Measurements from ENCODE around the gene PSEN1. TPM values are rescaled to one million over a fixed set of nuclear protein-coding genes. Genes with fewer than 3 reads are reported as not detected.

Gene PSEN1
- total RNA-seq (2022): 68.3 and 69.5 TPM in 2 replicates
- Bru-seq, nascent RNA: percentile 81 among the genes with signal in this experiment
- percentile 83 among the genes with signal in this experiment for BruChase-seq, experiment 1, labeled RNA remaining after a 6-hour chase
- percentile 78 among the genes with signal in this experiment for BruChase-seq, experiment 2, labeled RNA remaining after a 2-hour chase
- long read RNA-seq, full-length matches to known transcripts: 62 of 89 reads
- long read RNA-seq, partial matches to known transcripts: 6 of 89 reads
- long read RNA-seq, other reads (novel, unspliced or antisense): 21 of 89 reads

GRCh38 chr14:73136387-73137225 lies at the start of gene PSEN1:
TSS of gene PSEN1 (plus strand) at chr14:73136507. CDS start at chr14:73148020, 11,513 bp downstream.
- Mint-ChIP-seq H3K4me1 (ENCODE audit: low read depth, unreplicated experiment) (peaks cover 12% of the 10 kb centered on the region), H3K36me3 (ENCODE audit: insufficient read depth, unreplicated experiment) (peaks cover 33% of the 10 kb centered on the region), H3K9me3 (ENCODE audit: low read depth, unreplicated experiment) (peaks cover 5% of the 10 kb centered on the region), H3K27ac (ENCODE audit: unreplicated experiment) (peak within 1 kb of the TSS; percentile 55), H3K27me3 (ENCODE audit: unreplicated experiment) (no peaks in the 10 kb centered on the region), H3K4me3 (ENCODE audit: low read depth, unreplicated experiment) (peak within 1 kb of the TSS; percentile 77)
- intact Hi-C loops (cut with micrococcal nuclease; ENCODE audit: unreplicated experiment): no loop called here
- CTCF ChIA-PET: interaction anchor here (0.6 to 1.4 kb wide), 5 partner anchors 78 to 1181 kb away, joined by 3 to 12 read pairs (median 5); partner anchors contain the start of gene RBM25
- BruUV-seq (replicated peaks): TSS peak; percentile 79
- no peak for TF ChIP-seq CTCF (IDR thresholded peaks at IDR 0.05; ENCODE audit: unreplicated experiment)
- DNase-seq: peak; percentile 98

- H3K27me3 Mint-ChIP-seq (ENCODE audit: unreplicated experiment): no peaks in the 10 kb centered on the region
- H3K9me3 Mint-ChIP-seq (ENCODE audit: low read depth, unreplicated experiment): no peaks in the 10 kb centered on the region
- no peak for DNase-seq
- H3K4me1 Mint-ChIP-seq (ENCODE audit: low read depth, unreplicated experiment): no peaks in the 10 kb centered on the region
- H3K4me3 Mint-ChIP-seq (ENCODE audit: low read depth, unreplicated experiment): no peak overlapping the region
- TF ChIP-seq CTCF (IDR thresholded peaks at IDR 0.05; ENCODE audit: unreplicated experiment): no peak
- no TSS peak for BruUV-seq (replicated peaks)
- no peak overlapping the region for H3K27ac Mint-ChIP-seq (ENCODE audit: unreplicated experiment)
- intact Hi-C loops (cut with micrococcal nuclease; ENCODE audit: unreplicated experiment): no loop called here
- CTCF ChIA-PET: interaction anchor here (0.5 kb wide), 1 partner anchor 27 kb away, joined by 8 read pairs; no protein-coding TSS in a partner anchor
- H3K36me3 Mint-ChIP-seq (ENCODE audit: insufficient read depth, unreplicated experiment): peaks cover 51% of the 10 kb centered on the region
These were observed 45.3 kb upstream of the PSEN1 start for GRCh38 chr14:73091044-73091443.

GRCh38 chr14:73097421-73097820 lies 38.9 kb upstream of the PSEN1 start:
- Mint-ChIP-seq H3K4me1 (ENCODE audit: low read depth, unreplicated experiment) (no peaks in the 10 kb centered on the region), H3K9me3 (ENCODE audit: low read depth, unreplicated experiment) (no peaks in the 10 kb centered on the region), H3K4me3 (ENCODE audit: low read depth, unreplicated experiment) (no peak overlapping the region), H3K27me3 (ENCODE audit: unreplicated experiment) (no peaks in the 10 kb centered on the region), H3K36me3 (ENCODE audit: insufficient read depth, unreplicated experiment) (peaks cover 49% of the 10 kb centered on the region), H3K27ac (ENCODE audit: unreplicated experiment) (no peak overlapping the region)
- no peak for DNase-seq
- intact Hi-C loops (cut with micrococcal nuclease; ENCODE audit: unreplicated experiment): no loop called here
- CTCF ChIA-PET: interaction anchor here (0.6 kb wide), 1 partner anchor 1790 kb away, joined by 3 read pairs; no protein-coding TSS in a partner anchor
- no peak for TF ChIP-seq CTCF (IDR thresholded peaks at IDR 0.05; ENCODE audit: unreplicated experiment)
- no TSS peak for BruUV-seq (replicated peaks)

- Mint-ChIP-seq H3K4me3 (ENCODE audit: low read depth, unreplicated experiment) (no peak overlapping the region), H3K4me1 (ENCODE audit: low read depth, unreplicated experiment) (peaks cover 7% of the 10 kb centered on the region), H3K27ac (ENCODE audit: unreplicated experiment) (no peak overlapping the region), H3K36me3 (ENCODE audit: insufficient read depth, unreplicated experiment) (peaks cover 53% of the 10 kb centered on the region), H3K9me3 (ENCODE audit: low read depth, unreplicated experiment) (no peaks in the 10 kb centered on the region), H3K27me3 (ENCODE audit: unreplicated experiment) (no peaks in the 10 kb centered on the region)
- no TSS peak for BruUV-seq (replicated peaks)
- TF ChIP-seq CTCF (IDR thresholded peaks at IDR 0.05; ENCODE audit: unreplicated experiment): no peak
- CTCF ChIA-PET: no interaction called here
- intact Hi-C loops (cut with micrococcal nuclease; ENCODE audit: unreplicated experiment): no loop called here
- no peak for DNase-seq
These were observed 36.0 kb upstream of the PSEN1 start for GRCh38 chr14:73100334-73100733.

All from Calu3 (cell line).